Activated B cell treated with CpG ODN at 0.5 μM for 24 hours (primary cell): ENCODE data around the gene DLGAP4. TPM values are rescaled to one million over a fixed set of nuclear protein-coding genes. Genes with fewer than 3 reads are reported as not detected.

Experiments
- ATAC-seq: fragments of 200-7000 bp; cut with Tn5 transposase; one replicate; pipeline ENCODE4 v1.10.0; 2021; ENCODE audit warnings: low read depth, mild to moderate bottlenecking, moderate library complexity
- CTCF ChIA-PET: fragments of 350-600 bp; sonication (Branson Sonifier 250); formaldehyde crosslinking; loops from one replicate; lab custom pipeline; 2021; ENCODE audit warnings: antibody characterized with exemption; lab: Charles Lee
- POLR2A ChIA-PET: fragments of 350-600 bp; sonication (Branson Sonifier 250); formaldehyde crosslinking; loops from one replicate; lab custom pipeline; 2021; ENCODE audit warnings: antibody characterized with exemption; lab: Charles Lee
- DNase-seq: peaks from one replicate; pipeline ENCODE4 v3.0.0; 2022
- H3K27ac Mint-ChIP-seq: one replicate; pipeline ENCODE4 v1.8.0; 2020; ENCODE audit warnings: mixed read lengths
- H3K27me3 Mint-ChIP-seq: one replicate; pipeline ENCODE4 v1.8.0; 2021; ENCODE audit warnings: mixed read lengths
- H3K36me3 Mint-ChIP-seq: one replicate; pipeline ENCODE4 v1.8.0; 2021; ENCODE audit warnings: low read depth, mixed read lengths
- H3K4me1 Mint-ChIP-seq: one replicate; pipeline ENCODE4 v1.8.0; 2021; ENCODE audit warnings: mixed read lengths
- H3K4me3 Mint-ChIP-seq: one replicate; pipeline ENCODE4 v1.8.0; 2020; ENCODE audit warnings: mild to moderate bottlenecking, mixed read lengths
- H3K9me3 Mint-ChIP-seq: one replicate; pipeline ENCODE4 v1.8.0; 2020; ENCODE audit warnings: mixed read lengths
- CTCF ChIP-seq: fragments of 200-600 bp; IDR thresholded peaks from one replicate; pipeline ENCODE4 v1.8.0; 2022; ENCODE audit warnings: antibody characterized with exemption, mild to moderate bottlenecking
- intact Hi-C: fragments of 100-400 bp; cut with micrococcal nuclease; formaldehyde crosslinking; loops from one replicate; pipeline ENCODE4 v1.15.1; 2024
- total RNA-seq: library from RNA; stranded (reverse); gene quantifications from 2 replicates; pipeline ENCODE4 v1.2.3, GENCODE V29; 2022

DLGAP4 gene
- total RNA-seq, result 36.4 and 38.7 TPM in 2 replicates

GRCh38 chr20:36305602-36306551 is at the start of gene DLGAP4:
Gene DLGAP4 (plus strand): TSS chr20:36306339. CDS start chr20:36431718, 125,379 bp downstream.
- H3K9me3 Mint-ChIP-seq, result no peaks in the 10 kb centered on the region
- POLR2A ChIA-PET, result no interaction called here
- intact Hi-C loops, result no loop called here
- no peak for TF ChIP-seq CTCF
- ATAC-seq (no peak), DNase-seq (no peak)
- peak within 1 kb of the TSS; percentile 69 for H3K4me3 Mint-ChIP-seq
- CTCF ChIA-PET, result no interaction called here
- H3K27me3 Mint-ChIP-seq, result peaks cover 65% of the 10 kb centered on the region
- H3K4me1 Mint-ChIP-seq, result peaks cover 9% of the 10 kb centered on the region
- H3K27ac Mint-ChIP-seq, result no peak within 1 kb of the TSS
- no peaks in the 10 kb centered on the region for H3K36me3 Mint-ChIP-seq

- intact Hi-C loops, result no loop called here
- DNase-seq (no peak), ATAC-seq (no peak)
- H3K9me3 Mint-ChIP-seq, result no peaks in the 10 kb centered on the region
- no peaks in the 10 kb centered on the region for H3K4me1 Mint-ChIP-seq
- POLR2A ChIA-PET, result no interaction called here
- H3K4me3 Mint-ChIP-seq, result no peak overlapping the region
- H3K36me3 Mint-ChIP-seq, result peaks cover 28% of the 10 kb centered on the region
- CTCF ChIA-PET, result no interaction called here
- no peak overlapping the region for H3K27ac Mint-ChIP-seq
- no peak for TF ChIP-seq CTCF
- no peaks in the 10 kb centered on the region for H3K27me3 Mint-ChIP-seq
Observed at GRCh38 chr20:36259177-36260061, 46.7 kb upstream of the DLGAP4 start.

GRCh38 chr20:36260316-36260715 is 45.8 kb upstream of the DLGAP4 start:
- intact Hi-C loops, result no loop called here
- ATAC-seq (no peak), DNase-seq (no peak)
- Mint-ChIP-seq H3K4me1 (no peaks in the 10 kb centered on the region), H3K27me3 (no peaks in the 10 kb centered on the region), H3K36me3 (peaks cover 20% of the 10 kb centered on the region), H3K27ac (no peak overlapping the region), H3K9me3 (no peaks in the 10 kb centered on the region), H3K4me3 (no peak overlapping the region)
- CTCF ChIA-PET, result no interaction called here
- TF ChIP-seq CTCF, result no peak
- POLR2A ChIA-PET, result no interaction called here

GRCh38 chr20:36261389-36262105 is 44.6 kb upstream of the DLGAP4 start:
- no peak for TF ChIP-seq CTCF
- intact Hi-C loops, result no loop called here
- H3K4me1 Mint-ChIP-seq, result no peaks in the 10 kb centered on the region
- no peak overlapping the region for H3K4me3 Mint-ChIP-seq
- ChIA-PET POLR2A (interaction anchor here (0.7 kb wide), 1 partner anchor 227 kb away, joined by 3 read pairs; no protein-coding TSS in a partner anchor), CTCF (no interaction called here)
- no peaks in the 10 kb centered on the region for H3K27me3 Mint-ChIP-seq
- no peak for ATAC-seq
- no peak overlapping the region for H3K27ac Mint-ChIP-seq
- no peaks in the 10 kb centered on the region for H3K9me3 Mint-ChIP-seq
- DNase-seq, result no peak
- peaks cover 8% of the 10 kb centered on the region for H3K36me3 Mint-ChIP-seq
